IPS-11a (cell line): ENCODE measurements around the gene BTNL9.
"Not testable (repeated sequence)": the region's sequence is repeated elsewhere in the genome, so short reads cannot be mapped to it uniquely, and the experiment has no call there.

ENCODE experiments used
- H3K4me3 ChIP-seq: one replicate; pipeline ENCODE4 v1.5.1; 2013; ENCODE audit warnings: low read depth, low read length, control low read depth

BTNL9 gene

DNA sequence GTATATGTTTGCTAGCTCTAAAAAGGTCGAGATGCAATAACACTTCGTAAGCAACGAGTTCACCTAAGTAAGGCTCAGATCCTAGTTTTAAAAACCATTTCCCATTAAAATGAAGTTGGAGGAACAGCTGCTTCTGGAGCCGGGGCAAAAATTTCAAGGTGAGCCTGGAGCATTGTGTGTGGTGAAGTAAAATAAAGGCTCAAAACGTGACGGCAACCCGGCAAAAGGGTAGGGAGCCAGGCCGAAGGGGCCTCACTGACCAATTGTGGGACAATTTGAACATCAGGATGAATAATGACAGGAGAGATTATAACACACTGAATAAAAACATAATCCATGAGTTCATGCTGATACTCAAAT is 20.1 kb downstream of the BTNL9 start:
- H3K4me3 ChIP-seq, result no peak overlapping the region

DNA sequence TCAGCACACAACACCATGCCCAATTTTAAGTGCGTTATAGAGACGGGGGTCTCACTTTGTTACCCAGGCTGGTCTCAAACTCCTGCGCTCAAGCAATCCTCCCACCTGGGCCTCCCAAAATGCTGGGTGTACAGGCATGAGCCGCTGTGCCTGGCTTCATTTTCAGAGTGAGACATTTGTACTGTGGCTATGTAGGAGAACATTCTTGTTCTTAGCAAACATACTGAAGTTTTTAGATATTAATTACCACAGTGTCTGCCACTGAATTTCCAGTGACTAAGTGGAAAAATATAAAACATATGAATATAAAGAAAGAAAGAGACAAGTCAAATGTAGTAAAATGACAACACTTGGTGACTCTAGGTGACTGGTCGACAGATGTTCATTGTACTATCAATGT is 20.9 kb downstream of the BTNL9 start:
- no peak overlapping the region for H3K4me3 ChIP-seq

DNA sequence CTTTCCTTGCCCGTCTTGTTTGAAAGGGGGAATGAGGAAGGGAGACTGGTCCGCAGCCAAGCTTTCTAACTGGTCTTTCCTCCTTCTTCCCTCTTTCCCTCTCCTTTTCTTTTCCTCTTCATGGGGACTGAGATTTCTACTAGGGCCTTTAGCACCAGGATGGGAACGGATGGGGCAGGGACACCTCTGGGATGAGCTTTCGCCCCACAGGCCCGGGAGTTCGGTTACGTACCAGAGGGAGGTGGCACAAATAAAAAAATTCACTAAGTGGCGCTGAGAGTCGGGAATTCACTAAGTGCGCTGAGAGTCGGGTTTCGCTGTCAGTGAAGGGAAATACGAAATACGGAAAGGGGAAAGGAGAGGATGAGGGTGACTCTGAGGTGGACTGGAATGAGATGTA is 21.6 kb downstream of the BTNL9 start:
- no peak overlapping the region for H3K4me3 ChIP-seq

DNA sequence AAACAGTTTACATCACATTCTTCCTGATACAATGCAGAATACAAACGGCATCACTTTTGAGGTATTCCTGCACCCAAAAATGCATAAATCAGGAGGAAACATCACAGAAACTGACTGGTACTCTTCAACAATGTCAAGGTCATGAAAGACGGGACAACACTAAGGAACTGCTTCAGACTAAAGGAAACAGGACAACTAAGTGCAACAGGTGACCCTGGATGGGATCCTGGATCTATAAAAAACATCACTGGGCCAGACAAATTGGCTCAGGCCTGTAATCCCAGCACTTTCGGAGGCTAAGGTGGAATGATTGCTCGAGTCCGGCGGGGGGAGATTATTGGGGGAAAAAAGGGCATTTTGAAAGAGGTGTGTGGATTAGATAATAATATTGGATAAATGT is 22.6 kb downstream of the BTNL9 start:
- no peak overlapping the region for H3K4me3 ChIP-seq

DNA sequence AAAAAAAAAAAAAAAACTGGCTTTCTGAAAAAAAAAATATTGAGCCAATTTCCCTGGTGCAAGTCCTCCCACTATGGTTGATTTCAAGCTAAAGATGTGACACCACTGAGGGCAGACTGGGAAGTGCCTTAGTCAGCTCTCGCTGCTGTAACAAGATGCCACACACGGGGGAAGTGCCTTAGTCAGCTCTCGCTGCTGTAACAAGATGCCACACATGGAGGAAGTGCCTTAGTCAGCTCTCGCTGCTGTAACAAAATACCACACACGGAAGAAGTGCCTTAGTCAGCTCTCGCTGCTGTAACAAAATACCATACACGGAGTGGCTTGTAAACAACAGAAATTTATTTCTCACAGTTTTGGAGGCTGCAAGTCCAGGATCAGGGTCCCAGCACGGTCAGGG is 23.4 kb downstream of the BTNL9 start:
- H3K4me3 ChIP-seq, result no peak overlapping the region

DNA sequence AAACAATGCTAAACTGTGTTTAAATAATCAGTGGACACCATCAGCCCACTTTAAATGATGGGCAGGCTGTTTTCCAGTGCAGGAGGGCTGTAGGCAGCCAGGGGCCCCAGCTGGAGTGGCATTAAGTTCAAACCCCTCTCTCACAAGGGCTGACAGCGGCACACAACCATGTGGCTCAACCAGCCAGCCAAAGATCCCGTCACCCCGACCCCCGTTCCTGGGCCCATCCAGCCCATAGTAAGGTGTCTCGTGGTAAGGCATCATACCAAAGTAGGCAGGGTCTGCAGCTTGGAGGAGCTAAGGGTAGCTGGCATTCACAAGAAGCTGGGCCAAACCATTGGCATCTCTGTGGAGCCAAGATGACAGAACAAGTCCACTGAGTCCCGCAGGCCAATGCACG is 24.9 kb downstream of the BTNL9 start:
- H3K4me3 ChIP-seq, result no peak overlapping the region

DNA sequence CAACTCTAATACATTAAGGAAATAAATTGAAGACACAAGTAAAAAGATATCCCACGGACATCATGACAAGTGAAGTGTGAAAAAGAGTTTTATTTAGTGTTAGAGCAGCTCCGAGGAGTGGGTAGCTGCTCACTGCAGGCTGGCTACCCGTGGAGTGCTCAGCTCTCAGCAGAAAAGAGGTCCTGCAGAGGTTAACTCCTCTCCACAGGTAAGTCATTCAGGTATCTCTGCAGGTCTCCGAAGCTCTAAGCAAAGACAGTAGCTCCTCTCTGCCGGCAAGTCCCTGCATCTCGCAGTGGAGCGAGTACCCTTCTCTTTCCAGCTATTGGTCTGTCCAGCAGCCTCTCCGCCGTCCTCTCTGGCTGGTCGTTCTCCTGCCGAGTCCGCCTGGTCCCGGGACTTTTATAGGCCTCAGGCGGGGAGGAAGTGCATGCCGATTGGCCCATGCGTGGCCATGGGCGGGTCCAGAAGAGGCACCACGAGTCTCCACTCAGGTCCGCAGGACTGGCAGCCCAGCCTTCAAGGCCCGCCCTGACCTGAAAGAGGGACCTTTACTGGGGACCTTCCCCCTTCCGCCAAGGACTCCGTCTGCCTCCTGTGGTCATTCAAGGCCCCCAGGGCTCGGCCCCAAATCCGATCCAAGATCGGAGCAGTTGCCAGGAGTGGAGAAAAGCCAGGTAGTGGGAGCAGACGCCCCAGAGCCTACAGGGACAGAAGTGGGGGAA is 29.9 kb downstream of the BTNL9 start:
- no peak overlapping the region for H3K4me3 ChIP-seq

DNA sequence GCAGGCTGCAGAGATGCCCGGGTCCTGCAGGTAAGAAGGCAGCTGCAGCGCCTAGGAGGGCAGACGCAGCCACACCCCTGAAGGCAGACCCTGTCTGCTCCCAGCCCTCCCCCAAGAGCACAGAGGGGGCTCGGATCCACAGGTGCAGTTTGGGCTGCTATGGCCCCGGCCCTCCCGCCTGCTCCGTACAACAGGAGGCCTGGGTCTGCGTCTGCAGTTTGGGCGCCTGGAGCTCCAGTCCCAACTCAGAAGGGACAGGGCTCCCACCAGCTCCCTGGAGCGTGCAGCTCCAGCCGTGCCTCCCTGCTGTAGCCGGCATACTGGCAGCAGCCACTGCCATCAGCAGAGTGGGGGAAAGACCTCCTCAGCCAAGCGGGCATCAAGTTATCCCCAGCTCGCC is 30.5 kb downstream of the BTNL9 start:
- no peak overlapping the region for H3K4me3 ChIP-seq

DNA sequence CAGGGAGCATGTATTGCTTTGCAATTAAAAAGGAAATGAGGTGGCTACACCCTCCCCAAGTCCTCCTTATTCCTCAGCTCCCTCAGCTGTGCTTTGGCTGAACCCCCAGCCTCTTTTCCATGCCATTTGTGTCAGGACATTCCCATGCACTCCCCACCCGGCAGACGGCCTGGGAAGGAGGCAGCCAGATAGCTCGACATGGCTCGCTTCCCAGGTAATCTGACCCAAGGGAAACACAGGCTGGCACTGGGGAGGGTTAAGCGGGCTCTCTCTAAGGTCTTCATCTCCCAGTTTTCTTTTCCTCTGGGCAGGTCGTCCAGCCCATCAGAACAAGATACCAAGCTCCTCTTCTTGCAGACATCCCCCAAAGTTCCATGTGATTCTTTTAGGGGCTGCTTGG is 31.2 kb downstream of the BTNL9 start:
- H3K4me3 ChIP-seq, result no peak overlapping the region

DNA sequence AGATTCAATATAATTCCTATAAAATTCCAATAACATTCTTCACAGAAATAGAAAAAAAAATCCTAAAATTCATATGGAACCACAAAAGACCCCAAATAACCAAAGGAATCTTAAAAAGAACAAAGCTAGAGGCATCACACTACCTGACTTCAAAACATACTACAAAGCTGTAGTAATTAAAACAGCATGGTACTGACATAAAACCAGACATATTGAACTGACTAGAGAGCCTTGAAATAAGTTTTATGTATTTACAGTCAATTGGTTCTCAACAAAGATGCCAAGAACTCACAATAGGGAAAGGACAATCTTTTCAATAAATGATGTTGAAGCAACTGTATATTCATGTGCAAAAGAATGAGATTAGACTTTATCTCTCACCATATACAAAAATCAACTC is 36.9 kb downstream of the BTNL9 start:
- no peak overlapping the region for H3K4me3 ChIP-seq

DNA sequence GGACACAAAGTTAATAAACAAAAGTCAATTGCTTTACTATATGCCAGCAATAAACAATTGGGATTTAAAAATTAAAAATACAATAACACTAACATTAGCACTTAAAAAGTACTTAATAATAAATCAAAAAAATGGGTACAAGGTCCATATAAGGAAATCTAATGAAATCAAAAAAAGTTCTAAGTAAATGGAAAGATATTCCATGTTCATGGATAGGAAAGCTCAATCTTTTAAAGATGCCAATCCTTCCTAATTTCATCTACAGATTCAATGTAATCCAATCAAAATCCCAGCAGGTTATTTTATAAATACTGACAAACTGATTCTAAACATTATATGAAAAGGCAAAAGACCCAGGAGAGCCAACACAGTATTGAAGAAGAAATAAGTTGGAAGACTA is 41.9 kb downstream of the BTNL9 start:
- H3K4me3 ChIP-seq, result no peak overlapping the region

DNA sequence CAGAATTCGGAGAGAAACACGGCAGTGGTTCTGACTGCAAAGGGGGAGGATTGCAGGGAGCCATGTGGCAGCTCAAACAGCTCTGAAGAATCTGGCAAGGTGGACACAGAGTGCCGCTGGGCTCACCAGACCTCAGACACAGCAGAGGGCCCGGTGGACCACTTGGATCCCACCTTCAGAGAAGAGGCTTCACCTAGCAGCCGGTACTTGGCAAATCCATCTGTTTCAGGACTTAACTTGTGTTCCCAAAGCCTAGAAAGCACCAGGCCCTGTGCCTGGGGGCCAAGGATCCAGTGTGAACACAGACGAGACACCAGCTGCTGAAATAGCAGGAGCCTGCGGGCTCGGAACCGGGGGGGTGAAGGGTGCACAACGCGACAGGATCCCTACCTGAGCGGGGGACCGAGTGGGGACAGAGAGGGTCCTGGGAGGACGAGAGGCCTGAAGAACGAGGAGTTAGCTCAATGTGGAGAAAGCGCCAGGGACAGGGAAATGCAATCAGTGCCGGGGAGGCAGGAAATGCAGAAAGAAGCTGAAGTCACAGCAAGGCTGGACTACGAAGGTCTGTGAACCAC is 44.6 kb downstream of the BTNL9 start:
- no peak overlapping the region for H3K4me3 ChIP-seq

DNA sequence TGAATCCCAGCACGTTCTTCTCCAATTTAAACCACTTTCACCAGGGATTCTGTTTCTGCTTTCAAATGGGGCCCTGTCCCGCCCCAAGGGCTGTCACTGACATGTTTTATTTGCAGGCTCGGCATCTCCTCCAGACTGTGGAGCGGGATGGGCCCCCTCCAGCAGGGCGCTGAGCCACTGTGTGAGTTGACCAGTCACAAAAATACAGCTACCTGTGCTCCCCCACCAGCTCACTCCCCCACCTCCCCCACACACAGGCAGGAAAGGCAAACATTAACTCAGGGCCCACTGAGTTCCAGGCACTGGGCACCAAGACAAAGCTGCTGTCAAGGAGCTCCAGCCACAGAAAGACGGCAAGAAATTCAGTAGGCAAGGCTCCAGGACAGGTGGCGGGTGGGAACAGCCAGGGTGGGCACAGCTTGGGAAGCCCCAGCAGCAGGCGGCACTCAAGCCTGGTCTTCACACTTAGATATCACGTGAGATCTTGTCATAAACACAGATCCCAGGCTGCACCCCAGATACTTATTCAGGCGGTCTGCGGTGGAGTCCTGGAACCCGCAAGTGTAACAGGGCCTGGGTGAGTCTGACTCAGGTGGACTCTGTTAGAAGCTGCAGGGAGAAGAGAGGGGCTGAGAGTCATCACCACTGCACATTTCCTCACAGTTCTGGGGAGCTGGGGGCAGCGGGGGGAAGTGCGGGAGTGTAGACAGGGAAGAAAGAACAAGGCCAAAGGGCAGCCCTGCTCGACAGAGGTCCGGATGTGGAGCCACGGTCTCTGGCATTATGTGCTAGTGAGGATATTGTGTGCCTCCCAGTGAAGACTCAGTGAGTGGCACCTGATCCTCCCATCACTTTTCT is 46.2 kb downstream of the BTNL9 start:
- no peak overlapping the region for H3K4me3 ChIP-seq

DNA sequence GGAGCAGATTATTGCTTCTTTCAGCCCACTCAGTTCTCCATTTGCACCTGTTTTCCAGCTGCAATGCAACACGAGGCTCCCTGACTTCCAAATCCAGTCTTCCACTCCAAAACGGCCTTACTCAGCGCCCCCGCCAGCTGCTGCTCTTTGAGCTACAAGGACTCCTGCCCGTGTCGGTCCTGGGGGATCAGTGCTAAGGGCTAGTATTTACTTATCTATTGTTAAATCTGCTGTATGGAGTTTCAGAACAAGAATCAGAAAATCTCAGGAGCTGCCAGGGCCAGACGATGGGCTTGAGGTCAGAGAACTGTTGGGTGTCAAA is 46.8 kb downstream of the BTNL9 start:
- no peak overlapping the region for H3K4me3 ChIP-seq

DNA sequence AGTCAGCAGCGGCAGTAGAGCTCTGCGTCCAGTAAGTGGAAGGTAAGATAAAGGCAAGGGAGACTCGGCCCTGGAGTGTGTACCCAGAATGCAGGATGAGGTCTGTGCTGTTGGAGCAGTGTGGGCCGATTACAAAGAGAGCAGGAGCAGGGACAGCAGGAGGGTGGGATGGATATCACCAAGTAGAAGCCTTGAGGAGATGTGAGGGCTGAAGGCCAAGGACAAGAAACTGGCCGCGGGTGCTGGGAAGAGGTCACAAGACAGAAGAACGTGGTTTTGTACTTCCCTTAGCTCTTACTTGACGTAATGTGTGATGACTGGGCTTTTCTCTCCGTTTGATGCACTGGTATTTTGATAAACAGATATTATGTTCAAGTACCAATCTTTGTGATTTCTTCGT is 47.2 kb downstream of the BTNL9 start:
- H3K4me3 ChIP-seq, result no peak overlapping the region

DNA sequence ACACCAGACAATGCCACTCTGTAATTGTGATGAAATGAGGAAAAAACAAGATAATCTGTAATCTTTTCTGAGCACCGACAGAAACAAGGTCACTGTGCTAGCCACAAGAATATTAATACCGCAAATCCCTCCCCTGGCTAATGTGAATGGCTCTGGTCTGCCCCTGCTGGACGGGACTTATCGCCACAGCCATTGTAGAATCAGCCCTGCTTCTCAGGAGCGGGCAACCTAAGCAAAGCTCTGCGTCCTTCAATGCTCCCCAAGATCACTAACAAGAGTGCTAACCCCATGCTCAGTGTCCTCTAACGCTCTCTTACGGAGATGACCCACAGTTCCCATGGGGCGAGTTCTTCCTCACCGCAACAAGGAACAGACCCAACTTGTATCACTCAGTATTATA is 48.2 kb downstream of the BTNL9 start:
- no peak overlapping the region for H3K4me3 ChIP-seq

DNA sequence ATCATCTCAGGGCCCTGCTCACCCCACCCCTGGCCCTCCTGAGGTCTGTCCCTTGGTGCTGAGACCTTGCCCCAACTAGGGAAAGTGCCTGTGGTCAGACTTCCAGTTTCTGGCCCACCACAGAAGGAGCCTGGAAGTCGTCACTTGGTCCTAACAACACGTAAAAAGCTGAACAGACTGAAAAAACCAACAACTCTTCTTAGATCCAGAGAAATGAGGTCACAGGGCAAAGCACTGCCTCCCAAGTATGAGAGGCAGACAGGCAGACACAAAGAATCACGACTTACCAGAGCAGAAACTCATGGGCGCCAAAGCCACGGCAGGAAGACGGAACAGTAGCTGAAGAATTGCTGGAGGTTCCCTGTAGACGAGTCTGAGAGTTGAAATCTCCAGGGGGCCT is 52.4 kb downstream of the BTNL9 start:
- H3K4me3 ChIP-seq, result no peak overlapping the region

DNA sequence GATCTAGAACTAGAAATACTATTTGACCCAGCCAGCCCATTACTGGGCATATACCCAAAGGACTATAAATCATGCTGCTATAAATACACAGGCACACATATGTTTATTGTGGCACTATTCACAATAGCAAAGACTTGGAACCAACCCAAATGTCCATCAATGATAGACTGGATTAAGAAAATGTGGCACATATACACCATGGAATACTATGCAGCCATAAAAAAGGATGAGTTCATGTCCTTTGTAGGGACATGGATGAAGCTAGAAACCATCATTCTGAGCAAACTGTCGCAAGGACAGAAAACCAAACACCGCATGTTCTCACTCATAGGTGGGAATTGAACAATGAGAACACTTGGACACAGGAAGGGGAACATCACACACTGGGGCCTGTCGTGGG is 55.1 kb downstream of the BTNL9 start:
- not testable (repeated sequence) for H3K4me3 ChIP-seq

DNA sequence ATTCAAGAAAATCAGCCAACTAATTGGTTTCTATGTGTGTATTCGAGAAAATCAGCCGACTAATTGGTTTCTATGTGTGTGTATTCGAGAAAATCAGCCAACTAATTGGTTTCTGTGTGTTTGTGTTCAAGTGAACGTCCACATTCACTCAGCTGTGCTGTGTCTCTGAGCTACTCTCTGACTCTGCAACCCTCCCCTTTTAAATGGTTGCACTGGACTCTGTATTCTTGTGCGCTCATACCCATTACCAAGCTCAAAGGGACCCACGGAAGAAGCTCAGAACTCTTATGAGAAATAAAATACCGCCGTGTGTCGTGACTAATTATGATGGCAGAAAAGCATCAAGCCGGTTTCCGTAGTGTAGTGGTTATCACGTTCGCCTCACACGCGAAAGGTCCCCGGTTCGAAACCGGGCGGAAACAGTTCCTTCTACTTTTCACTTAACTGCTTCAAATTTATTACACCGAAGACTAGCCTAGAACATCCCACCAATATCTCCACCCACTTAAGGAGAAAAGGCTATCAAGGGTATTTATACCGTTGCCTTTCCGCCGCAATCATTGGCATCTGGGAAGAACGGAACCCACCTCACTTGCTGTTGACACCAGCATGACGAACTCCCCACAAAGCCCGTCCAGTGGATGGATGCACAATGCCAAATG is 56.8 kb downstream of the BTNL9 start:
- not testable (repeated sequence) for H3K4me3 ChIP-seq

DNA sequence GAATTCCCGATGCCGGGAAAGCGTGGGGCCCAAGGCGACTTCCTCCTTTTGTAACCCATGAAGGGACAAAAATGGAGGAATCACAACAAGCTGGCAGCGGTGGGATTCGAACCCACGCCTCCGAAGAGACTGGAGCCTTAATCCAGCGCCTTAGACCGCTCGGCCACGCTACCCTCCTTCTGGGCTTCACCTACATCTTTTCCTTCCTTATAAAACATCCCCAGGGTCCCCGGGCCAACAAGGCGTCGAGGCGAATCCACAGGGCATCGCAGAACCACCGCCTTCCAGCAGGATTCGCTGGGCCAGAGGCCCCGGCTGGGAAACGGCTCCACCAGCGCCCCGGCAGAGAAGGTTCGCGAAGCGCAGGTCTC is 57.3 kb downstream of the BTNL9 start:
- not testable (repeated sequence) for H3K4me3 ChIP-seq

DNA sequence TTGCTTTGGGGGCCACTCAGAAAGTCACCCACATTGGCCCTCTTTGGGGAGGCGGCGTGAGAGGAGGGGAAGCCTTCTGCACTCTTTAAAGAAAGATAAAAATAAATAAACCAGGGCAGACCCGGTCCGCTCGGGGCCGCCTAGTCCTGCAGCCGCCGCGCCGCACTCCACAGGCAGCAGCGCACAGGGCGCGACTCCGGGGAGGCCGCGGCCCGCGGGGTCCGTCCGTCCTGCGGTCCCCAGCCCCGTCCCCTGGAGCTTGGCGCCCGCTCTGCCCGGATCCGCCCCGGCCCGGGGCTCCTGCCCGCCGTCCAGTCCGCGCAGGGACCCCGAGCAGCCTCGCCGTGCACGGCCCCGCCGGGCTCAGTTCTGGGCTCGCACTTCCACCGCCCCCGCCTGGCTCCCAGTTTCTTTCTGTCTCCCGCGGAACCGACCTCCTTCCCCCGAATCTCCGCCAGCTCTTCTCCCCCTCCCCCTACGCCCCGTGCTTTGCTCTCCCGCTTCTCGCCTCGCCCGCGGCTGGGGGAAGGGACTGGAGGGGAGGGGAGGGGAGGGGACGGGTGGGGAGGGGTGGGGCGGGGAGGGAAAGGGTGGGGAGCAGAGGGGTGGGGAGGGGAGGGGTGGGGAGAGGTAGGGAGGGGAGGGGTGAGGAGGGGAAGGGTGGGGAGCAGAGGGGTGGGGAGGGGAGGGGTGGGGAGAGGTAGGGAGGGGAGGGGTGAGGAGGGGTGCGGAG is 57.9 kb downstream of the BTNL9 start:
- H3K4me3 ChIP-seq, result not testable (repeated sequence)
